Lower lobe of right lung (tissue), 2 donors: Measurements from ENCODE around the gene COL20A1. TPM values are rescaled to one million over a fixed set of nuclear protein-coding genes. Genes with fewer than 3 reads are reported as not detected.

Experiments used
- ATAC-seq, 2 donors: fragments of 200-7000 bp; cut with Tn5 transposase; one replicate each; pipeline ENCODE4 v1.9.1; 2020 to 2022; ENCODE audit warnings: mild to moderate bottlenecking in 2 of 2, moderate library complexity in 2 of 2
- DNase-seq: peaks from one replicate; pipeline ENCODE4 v3.0.0-alpha.2; 2020
- H3K27ac ChIP-seq: fragments of 200-600 bp; one replicate; pipeline ENCODE4 v1.8.0; 2022
- H3K27me3 ChIP-seq: fragments of 200-600 bp; one replicate; pipeline ENCODE4 v1.8.0; 2022; ENCODE audit warnings: low read depth
- H3K36me3 ChIP-seq: fragments of 200-600 bp; one replicate; pipeline ENCODE4 v1.8.0; 2022; ENCODE audit warnings: mild to moderate bottlenecking
- H3K4me1 ChIP-seq: fragments of 200-600 bp; one replicate; pipeline ENCODE4 v1.8.0; 2022
- H3K4me3 ChIP-seq: fragments of 200-600 bp; one replicate; pipeline ENCODE4 v1.8.0; 2022; ENCODE audit warnings: mild to moderate bottlenecking
- H3K9me3 ChIP-seq: fragments of 200-600 bp; one replicate; pipeline ENCODE4 v1.8.0; 2022
- CTCF ChIP-seq: fragments of 200-600 bp; IDR thresholded peaks from one replicate; pipeline ENCODE4 v1.8.0; 2022; ENCODE audit warnings: antibody characterized with exemption, mild to moderate bottlenecking
- intact Hi-C: fragments of 100-400 bp; cut with DNase I; formaldehyde crosslinking; loops from one replicate; pipeline ENCODE4 v1.11.0; 2022
- total RNA-seq: library from RNA; stranded (reverse); fragmentation: NEBNext Ultra II Directional; extraction: Animal tissue kit (Norgen Biotek cat#: 25700); gene quantifications from one replicate; pipeline ENCODE4 v1.2.1, GENCODE V29; 2021
- donor health status: DM: no; HTN: yes; CAD: no; lungs with severe emphysema.

Gene COL20A1
- total RNA-seq, 1 donor from 2014 or later = not detected

- no peaks in the 10 kb centered on the region for H3K36me3 ChIP-seq
- H3K4me3 ChIP-seq = no peak overlapping the region
- ATAC-seq (no peak), DNase-seq (peak; percentile 35)
- intact Hi-C loops = no loop called here
- H3K27me3 ChIP-seq = peaks cover 37% of the 10 kb centered on the region
- H3K27ac ChIP-seq = no peak overlapping the region
- no peaks in the 10 kb centered on the region for H3K4me1 ChIP-seq
- H3K9me3 ChIP-seq = no peaks in the 10 kb centered on the region
- TF ChIP-seq CTCF = no peak
Observed at GRCh38 chr20:63320041-63320511, 27.1 kb downstream of the COL20A1 start.

- Histone ChIP-seq H3K27ac (no peak overlapping the region), H3K36me3 (no peaks in the 10 kb centered on the region), H3K4me1 (no peaks in the 10 kb centered on the region), H3K27me3 (peaks cover 37% of the 10 kb centered on the region), H3K9me3 (no peaks in the 10 kb centered on the region), H3K4me3 (no peak overlapping the region)
- ATAC-seq (peak in 1 of 2 donors; percentile 2), DNase-seq (peak; percentile 37)
- intact Hi-C loops = no loop called here
- no peak for TF ChIP-seq CTCF
Observed at GRCh38 chr20:63320616-63321147, 27.7 kb downstream of the COL20A1 start.

GRCh38 chr20:63321148-63321831, 28.3 kb downstream of the COL20A1 start:
- Histone ChIP-seq H3K27ac (no peak overlapping the region), H3K4me3 (no peak overlapping the region), H3K27me3 (peaks cover 37% of the 10 kb centered on the region), H3K4me1 (no peaks in the 10 kb centered on the region), H3K9me3 (no peaks in the 10 kb centered on the region), H3K36me3 (no peaks in the 10 kb centered on the region)
- ATAC-seq (peak; percentile 37 to 54), DNase-seq (peak; percentile 48)
- no peak for TF ChIP-seq CTCF
- intact Hi-C loops = no loop called here

GRCh38 chr20:63322146-63322932, 29.4 kb downstream of the COL20A1 start:
- peak; percentile 32 for DNase-seq
- no peak overlapping the region for H3K27ac ChIP-seq
- H3K9me3 ChIP-seq = no peaks in the 10 kb centered on the region
- no peak overlapping the region for H3K4me3 ChIP-seq
- H3K4me1 ChIP-seq = no peaks in the 10 kb centered on the region
- no peak for TF ChIP-seq CTCF
- H3K36me3 ChIP-seq = no peaks in the 10 kb centered on the region
- H3K27me3 ChIP-seq = peaks cover 33% of the 10 kb centered on the region
- intact Hi-C loops = no loop called here
- no peak for ATAC-seq

GRCh38 chr20:63322933-63323273, 29.9 kb downstream of the COL20A1 start:
- Histone ChIP-seq H3K9me3 (no peaks in the 10 kb centered on the region), H3K27me3 (peaks cover 33% of the 10 kb centered on the region), H3K4me1 (no peaks in the 10 kb centered on the region), H3K27ac (no peak overlapping the region), H3K4me3 (no peak overlapping the region), H3K36me3 (no peaks in the 10 kb centered on the region)
- intact Hi-C loops = no loop called here
- DNase-seq (no peak), ATAC-seq (no peak)
- no peak for TF ChIP-seq CTCF
